Activated CD8-positive, alpha-beta memory T cell treated with anti-CD3 and anti-CD28 coated beads, Interleukin-2, amount 50 U/mL, for 24 hours (primary cell): ENCODE results near the gene CFH.
"Not testable (repeated sequence)": the region's sequence is repeated elsewhere in the genome, so short reads cannot be mapped to it uniquely, and the experiment has no call there.

Experiments
- DNase-seq: peaks from one replicate; pipeline ENCODE4 v3.0.0-alpha.2; 2020; ENCODE audit errors: extremely low read depth

The CFH gene

DNA sequence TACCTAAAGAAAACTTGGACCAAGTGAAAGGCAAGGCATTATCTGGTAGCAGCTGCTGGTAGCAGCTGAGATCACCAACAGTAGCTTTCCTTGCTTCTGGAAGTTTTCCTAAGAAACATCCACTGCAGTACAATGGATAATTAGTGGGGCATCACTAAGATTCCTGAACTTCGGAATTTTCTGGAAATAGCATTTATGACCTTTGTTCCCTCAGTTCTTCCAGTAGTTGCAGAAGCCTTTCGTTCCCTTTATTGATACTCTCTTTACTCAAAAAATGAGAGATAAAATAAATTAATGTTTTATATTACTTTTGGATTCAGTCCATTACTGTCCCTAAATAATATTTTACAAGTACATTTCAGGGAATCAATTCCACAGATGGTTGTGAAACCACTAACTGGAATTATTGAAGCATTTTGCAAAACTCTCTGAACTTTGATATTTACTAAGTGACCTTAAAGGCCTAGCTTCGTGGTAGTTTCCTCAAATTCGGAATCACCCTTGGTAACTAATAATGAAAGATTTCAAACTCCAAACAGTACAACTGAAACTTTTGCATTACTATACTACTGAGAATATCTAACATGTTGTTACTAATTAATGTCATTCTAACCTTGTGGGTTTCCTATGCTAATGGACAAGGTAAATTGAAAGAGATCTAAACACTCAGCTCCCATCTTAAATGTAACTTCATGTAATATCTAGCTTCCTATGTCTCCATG lies 113.3 kb downstream of the CFH start:
- DNase-seq, result not testable (repeated sequence)

- not testable (repeated sequence) for DNase-seq
These were observed 118.0 kb downstream of the CFH start for GRCh38 chr1:196769823-196770222.

- no peak for DNase-seq
These were observed 121.9 kb downstream of the CFH start for GRCh38 chr1:196773713-196774112.

GRCh38 chr1:196774175-196774574 lies 122.3 kb downstream of the CFH start:
- DNase-seq, result no peak

DNA sequence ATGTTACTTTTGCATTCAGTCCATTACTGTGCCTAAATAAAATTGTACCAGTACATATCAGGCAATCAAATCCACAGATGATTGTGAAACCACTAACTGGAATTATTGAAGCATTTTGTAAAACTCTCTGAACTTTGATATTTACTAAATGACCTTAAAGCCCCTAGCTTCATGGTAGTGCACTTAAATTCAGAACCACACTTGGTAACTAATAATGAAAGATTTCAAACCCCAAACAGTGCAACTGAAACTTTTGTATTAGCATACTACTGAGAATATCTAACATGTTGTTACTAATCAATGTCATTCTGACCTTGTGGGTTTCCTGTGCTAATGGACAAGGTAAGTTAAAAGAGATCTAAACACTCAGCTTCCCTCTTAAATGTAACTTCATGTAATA lies 122.8 kb downstream of the CFH start, which contains the start of gene CFHR3:
Gene CFHR3, plus strand, starts transcription at position 238 of the 400 bp plus-strand sequence. Its CDS starts 47 bp downstream, at position 285.
- DNase-seq, result no peak

DNA sequence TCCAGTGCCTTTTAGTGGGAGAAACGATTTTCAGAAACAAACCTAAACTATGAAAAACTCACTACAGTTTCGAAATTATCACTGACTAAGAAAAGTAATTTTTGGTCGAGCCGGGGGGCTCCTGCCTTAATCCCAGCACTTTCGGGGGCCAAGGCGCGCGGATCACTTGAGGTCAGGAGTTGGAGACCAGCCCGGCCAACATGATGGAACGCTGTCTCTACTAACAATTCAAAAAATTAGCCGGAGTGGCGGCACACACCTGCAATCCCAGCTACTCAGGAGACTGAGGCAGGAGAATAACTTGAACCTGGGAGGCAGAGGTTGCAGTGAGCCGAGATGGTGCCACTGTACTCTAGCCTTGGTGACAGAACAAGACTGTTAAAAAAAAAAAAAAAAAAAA lies 125.8 kb downstream of the CFH start:
- no peak for DNase-seq

DNA sequence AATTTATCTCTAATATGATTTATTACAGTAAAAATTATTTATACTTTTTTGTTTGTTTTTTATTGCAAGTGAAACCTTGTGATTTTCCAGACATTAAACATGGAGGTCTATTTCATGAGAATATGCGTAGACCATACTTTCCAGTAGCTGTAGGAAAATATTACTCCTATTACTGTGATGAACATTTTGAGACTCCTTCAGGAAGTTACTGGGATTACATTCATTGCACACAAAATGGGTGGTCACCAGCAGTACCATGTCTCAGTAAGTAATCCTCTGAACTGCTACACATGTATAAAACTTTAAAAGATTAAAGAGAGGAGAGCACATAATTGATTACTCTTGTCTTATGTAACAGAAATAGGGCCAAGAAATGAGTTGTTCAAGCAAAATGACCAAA lies 127.2 kb downstream of the CFH start:
- no peak for DNase-seq

GRCh38 chr1:196791252-196791651 lies 139.4 kb downstream of the CFH start:
- not testable (repeated sequence) for DNase-seq

DNA sequence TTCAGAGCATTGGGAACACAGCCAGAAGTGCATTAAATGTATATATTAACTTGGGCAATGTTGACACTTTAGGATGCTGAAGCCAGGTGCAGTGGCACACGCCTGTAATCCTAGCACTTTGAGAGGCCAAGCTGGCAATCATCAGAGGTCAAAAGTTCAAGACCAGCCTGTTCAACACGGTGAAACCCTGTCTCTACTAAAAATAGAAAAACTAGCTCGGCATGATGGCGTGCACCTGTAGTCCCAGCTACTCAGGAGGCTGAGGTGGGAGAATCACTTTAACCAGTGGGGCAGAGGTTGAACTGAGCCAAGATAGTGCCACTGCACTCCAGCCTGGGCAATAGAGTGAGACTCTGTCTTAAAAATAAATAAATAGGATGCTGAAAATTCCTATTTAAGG lies 142.3 kb downstream of the CFH start:
- DNase-seq, result not testable (repeated sequence)
